Adipose tissue (tissue), 3 donors: ENCODE measurements around the gene ZNF100. TPM values are rescaled to one million over a fixed set of nuclear protein-coding genes. Genes with fewer than 3 reads are reported as not detected.
"Not testable (repeated sequence)": the region's sequence is repeated elsewhere in the genome, so short reads cannot be mapped to it uniquely, and the experiment has no call there.

ENCODE experiments used
- H3K27ac ChIP-seq: one replicate; pipeline ENCODE4 v1.5.1; 2013; ENCODE audit warnings: low read depth, low read length
- WGBS, 3 donors: extraction: QIAGEN DNeasy Blood & Tissue Kit; methylation state at CpG; one replicate each; pipeline ENCODE4 v1.1.7; 2013; 5-methylcytosine and 5-hydroxymethylcytosine counted together
- polyA plus RNA-seq, 3 donors: library from polyadenylated mRNA; stranded (reverse); fragments of 200-250 nt; gene quantifications; one replicate each; pipeline ENCODE4 v1.2.3, GENCODE V29; 2013
- donor health status: healthy with polysubstance abuse.
- donor health status: Bipolar disorder and iron deficiency.
- donor health status: healthy.

The ZNF100 gene
- polyA plus RNA-seq, 3 donors, result 1.4 to 1.9 (median 1.5) TPM

GRCh38 chr19:21707878-21708277 is 59.5 kb downstream of the ZNF100 start:
- not testable (repeated sequence) for H3K27ac ChIP-seq
- 93% methylated on average over 14 to 31 of the region's 31 CpGs for WGBS, 3 donors

- H3K27ac ChIP-seq, result no peak overlapping the region
- WGBS, 3 donors, result 91 to 95% (median 92%) methylated on average over 4 of the region's 4 CpGs
Measured at GRCh38 chr19:21707065-21707464, 60.3 kb downstream of the ZNF100 start.

- WGBS, 3 donors, result 40 to 60% (median 59%) methylated on average over 1 of the region's 1 CpG
- H3K27ac ChIP-seq, result no peak overlapping the region
Measured at GRCh38 chr19:21705393-21705792, 62.0 kb downstream of the ZNF100 start.

- 44 to 57% (median 47%) methylated on average over 3 of the region's 3 CpGs for WGBS, 3 donors
Measured at GRCh38 chr19:21704320-21704719, 63.1 kb downstream of the ZNF100 start.

GRCh38 chr19:21699197-21699596 is 68.2 kb downstream of the ZNF100 start:
- WGBS, 3 donors, result 60 to 76% (median 71%) methylated on average over 3 of the region's 3 CpGs
- H3K27ac ChIP-seq, result no peak overlapping the region

More at GRCh38 chr19:21704320-21704719, 63.1 kb downstream of the ZNF100 start:
- H3K27ac ChIP-seq, result no peak overlapping the region

GRCh38 chr19:21698215-21698614 is 69.2 kb downstream of the ZNF100 start:
- 20 to 33% (median 22%) methylated on average over 4 of the region's 4 CpGs for WGBS, 3 donors
- no peak overlapping the region for H3K27ac ChIP-seq

- WGBS, 3 donors, result 21 to 47% (median 38%) methylated on average over 3 of the region's 3 CpGs
- no peak overlapping the region for H3K27ac ChIP-seq
Measured at GRCh38 chr19:21697698-21698097, 69.7 kb downstream of the ZNF100 start.

GRCh38 chr19:21694171-21694906 is 73.0 kb downstream of the ZNF100 start:
- H3K27ac ChIP-seq, result no peak overlapping the region
- 66 to 77% (median 76%) methylated on average over 7 of the region's 7 CpGs for WGBS, 3 donors

GRCh38 chr19:21693399-21693798 is 74.0 kb downstream of the ZNF100 start:
- 91 to 93% (median 92%) methylated on average over 1 of the region's 1 CpG for WGBS, 3 donors
- no peak overlapping the region for H3K27ac ChIP-seq

GRCh38 chr19:21691661-21692060 is 75.7 kb downstream of the ZNF100 start:
- 17 to 76% (median 33%) methylated on average over 1 of the region's 1 CpG for WGBS, 3 donors

GRCh38 chr19:21688464-21688863 is 78.9 kb downstream of the ZNF100 start:
- no peak overlapping the region for H3K27ac ChIP-seq
- 66 to 80% (median 74%) methylated on average over 3 of the region's 3 CpGs for WGBS, 3 donors

More at GRCh38 chr19:21691661-21692060, 75.7 kb downstream of the ZNF100 start:
- no peak overlapping the region for H3K27ac ChIP-seq

- H3K27ac ChIP-seq, result no peak overlapping the region
- 40 to 64% (median 54%) methylated on average over 3 of the region's 3 CpGs for WGBS, 3 donors
Measured at GRCh38 chr19:21680671-21681070, 86.7 kb downstream of the ZNF100 start.

- WGBS, 3 donors, result 78 to 85% (median 79%) methylated on average over 5 of the region's 5 CpGs
Measured at GRCh38 chr19:21680026-21680425, 87.4 kb downstream of the ZNF100 start.

GRCh38 chr19:21677696-21678418 is 89.5 kb downstream of the ZNF100 start:
- 35 to 66% (median 46%) methylated on average over 38 of the region's 38 CpGs for WGBS, 3 donors
- no peak overlapping the region for H3K27ac ChIP-seq

More at GRCh38 chr19:21680026-21680425, 87.4 kb downstream of the ZNF100 start:
- no peak overlapping the region for H3K27ac ChIP-seq

GRCh38 chr19:21674454-21674853 is 92.9 kb downstream of the ZNF100 start:
- H3K27ac ChIP-seq, result no peak overlapping the region
- WGBS, 3 donors, result 28 to 53% (median 38%) methylated on average over 1 of the region's 1 CpG

- H3K27ac ChIP-seq, result not testable (repeated sequence)
- WGBS, 3 donors, result 32 to 63% (median 42%) methylated on average over 2 of the region's 2 CpGs
Measured at GRCh38 chr19:21673479-21673878, 93.9 kb downstream of the ZNF100 start.
